Fibroblast of lung (primary cell): Measurements from ENCODE around the gene SIGLEC10. TPM values are rescaled to one million over a fixed set of nuclear protein-coding genes. Genes with fewer than 3 reads are reported as not detected.
"Not testable (repeated sequence)": the region's sequence is repeated elsewhere in the genome, so short reads cannot be mapped to it uniquely, and the experiment has no call there.

ENCODE experiments used
- DNase-seq, 2 donors: peaks; one replicate each; pipeline versions ENCODE4 v3.0.0 to v3.0.0-alpha.2; 2010; ENCODE audit warnings: low read depth in 2 of 2
- H2AFZ ChIP-seq: 2 replicates; pipeline ENCODE4 v1.5.1; 2012; ENCODE audit warnings: low read length, control low read depth, inconsistent platforms
- H3K27ac ChIP-seq: 2 replicates; pipeline ENCODE4 v1.5.1; 2011; ENCODE audit warnings: low read length, control low read depth; ENCODE audit not compliant: insufficient read depth
- H3K27me3 ChIP-seq: 2 replicates; pipeline ENCODE4 v1.5.1; 2011; ENCODE audit warnings: mild to moderate bottlenecking, low read length; ENCODE audit not compliant: control insufficient read depth, insufficient read depth
- H3K36me3 ChIP-seq: 2 replicates; pipeline ENCODE4 v1.5.1; 2011; ENCODE audit warnings: low read length; ENCODE audit not compliant: control insufficient read depth, insufficient read depth
- H3K4me1 ChIP-seq: 2 replicates; pipeline ENCODE4 v1.5.1; 2011; ENCODE audit warnings: low read length; ENCODE audit not compliant: control insufficient read depth, insufficient read depth; ENCODE audit errors: extremely low read depth
- H3K4me2 ChIP-seq: 2 replicates; pipeline ENCODE4 v1.5.1; 2011; ENCODE audit warnings: low read length, control low read depth; ENCODE audit not compliant: insufficient read depth; ENCODE audit errors: extremely low read depth
- H3K4me3 ChIP-seq, 4 experiments: fragments of 200-600 bp in 1 of 4; sonication (generic) in 1 of 4; replicated peaks in 1 of 4; 2 replicates each; pipeline ENCODE4 v1.5.1; 2011 to 2016; ENCODE audit warnings: low read length in 4 of 4, low read depth in 3 of 4, mild to moderate bottlenecking in 3 of 4, control low read depth in 2 of 4, inconsistent platforms in 1 of 4, mixed read lengths in 1 of 4; ENCODE audit not compliant: insufficient read depth in 1 of 4; ENCODE audit errors: control extremely low read depth in 1 of 4
- H3K79me2 ChIP-seq: 2 replicates; pipeline ENCODE4 v1.5.1; 2012; ENCODE audit warnings: mild to moderate bottlenecking, low read length, inconsistent platforms; ENCODE audit not compliant: control insufficient read depth, insufficient read depth
- H3K9ac ChIP-seq: 2 replicates; pipeline ENCODE4 v1.5.1; 2011; ENCODE audit warnings: mild to moderate bottlenecking, low read length, control low read depth; ENCODE audit not compliant: insufficient read depth
- H3K9me3 ChIP-seq: 2 replicates; pipeline ENCODE4 v1.5.1; 2012; ENCODE audit warnings: low read depth, low read length; ENCODE audit not compliant: control insufficient read depth, insufficient read depth
- H4K20me1 ChIP-seq: 2 replicates; pipeline ENCODE4 v1.5.1; 2011; ENCODE audit warnings: low read length; ENCODE audit not compliant: control insufficient read depth, insufficient read depth; ENCODE audit errors: extremely low read depth
- EZH2 ChIP-seq: IDR thresholded peaks from 2 replicates; pipeline ENCODE4 v1.5.1; 2012; ENCODE audit warnings: low read length, control low read depth, mild to moderate bottlenecking; ENCODE audit errors: missing control alignments
- polyA plus RNA-seq, 2 donors: library from polyadenylated mRNA; depleted of rRNA in 1 of 2; stranded (reverse) in 1 of 2; unstranded in 1 of 2; fragments of >200 nt; gene quantifications; 2 replicates each; pipeline ENCODE4 v1.2.1, GENCODE V29; 2011 to 2012; ENCODE audit warnings: missing spikeins in 1 of 2
- total RNA-seq: library from RNA; depleted of rRNA; stranded (reverse); fragments of >200 nt; gene quantifications from 2 replicates; pipeline ENCODE4 v1.2.1, GENCODE V29; 2014
- TF ChIP-seq, protein P1 (sequence below), 2 donors: IDR thresholded peaks in 1 of 2; conservative IDR thresholded peaks in 1 of 2; 1 replicate in 1 of 2; 2 replicates in 1 of 2; pipeline ENCODE4 v1.5.1; 2011 to 2012; ENCODE audit warnings: low read length in 2 of 2, control low read depth in 1 of 2, inconsistent platforms in 1 of 2, low read depth in 1 of 2, mild to moderate bottlenecking in 1 of 2

Gene SIGLEC10
- total and polyA plus RNA-seq, 2 donors (not counting 1 experiment from before 2014, with no cell fraction given) = not detected

DNA sequence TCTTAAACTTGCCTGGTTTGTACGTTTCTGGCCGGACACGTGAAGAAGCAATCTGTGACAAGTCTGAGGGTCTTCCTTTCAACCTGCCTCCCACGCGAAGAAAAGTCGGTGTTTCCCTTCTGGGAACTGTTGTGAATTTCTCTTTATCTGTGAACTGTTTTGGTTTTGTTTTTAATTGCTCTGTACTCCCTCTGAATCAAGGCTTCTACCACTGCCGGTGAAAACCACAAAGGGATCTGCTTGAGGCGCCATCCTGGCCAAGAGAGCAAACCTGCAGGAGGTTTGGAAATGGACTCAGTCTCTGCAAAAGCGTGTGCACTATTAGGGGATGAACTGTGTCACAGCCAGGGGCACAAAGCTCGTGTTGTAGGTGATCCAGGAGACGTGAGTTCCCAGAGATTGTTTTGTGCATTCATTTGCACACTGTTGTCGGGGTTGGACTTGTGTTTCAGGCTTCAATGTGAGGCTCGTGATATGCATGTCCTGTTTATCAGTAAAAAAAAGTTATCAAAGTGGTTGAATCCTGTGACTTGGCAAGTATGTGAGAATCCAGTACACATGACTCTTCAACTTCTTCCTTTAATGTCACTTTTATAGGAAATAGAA is 31.1 kb upstream of the SIGLEC10 start:
- H3K27me3 ChIP-seq = no peaks in the 10 kb centered on the region
- no peak for TF ChIP-seq EZH2
- TF ChIP-seq, protein P1, sequence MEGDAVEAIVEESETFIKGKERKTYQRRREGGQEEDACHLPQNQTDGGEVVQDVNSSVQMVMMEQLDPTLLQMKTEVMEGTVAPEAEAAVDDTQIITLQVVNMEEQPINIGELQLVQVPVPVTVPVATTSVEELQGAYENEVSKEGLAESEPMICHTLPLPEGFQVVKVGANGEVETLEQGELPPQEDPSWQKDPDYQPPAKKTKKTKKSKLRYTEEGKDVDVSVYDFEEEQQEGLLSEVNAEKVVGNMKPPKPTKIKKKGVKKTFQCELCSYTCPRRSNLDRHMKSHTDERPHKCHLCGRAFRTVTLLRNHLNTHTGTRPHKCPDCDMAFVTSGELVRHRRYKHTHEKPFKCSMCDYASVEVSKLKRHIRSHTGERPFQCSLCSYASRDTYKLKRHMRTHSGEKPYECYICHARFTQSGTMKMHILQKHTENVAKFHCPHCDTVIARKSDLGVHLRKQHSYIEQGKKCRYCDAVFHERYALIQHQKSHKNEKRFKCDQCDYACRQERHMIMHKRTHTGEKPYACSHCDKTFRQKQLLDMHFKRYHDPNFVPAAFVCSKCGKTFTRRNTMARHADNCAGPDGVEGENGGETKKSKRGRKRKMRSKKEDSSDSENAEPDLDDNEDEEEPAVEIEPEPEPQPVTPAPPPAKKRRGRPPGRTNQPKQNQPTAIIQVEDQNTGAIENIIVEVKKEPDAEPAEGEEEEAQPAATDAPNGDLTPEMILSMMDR (conservative IDR thresholded peaks at IDR 0.05 in 1 of 2, IDR thresholded peaks at IDR 0.05 in 1 of 2; ENCODE audit: low read depth in 1 of 2, low read length in 2 of 2) = no peak
- no peak for DNase-seq

DNA sequence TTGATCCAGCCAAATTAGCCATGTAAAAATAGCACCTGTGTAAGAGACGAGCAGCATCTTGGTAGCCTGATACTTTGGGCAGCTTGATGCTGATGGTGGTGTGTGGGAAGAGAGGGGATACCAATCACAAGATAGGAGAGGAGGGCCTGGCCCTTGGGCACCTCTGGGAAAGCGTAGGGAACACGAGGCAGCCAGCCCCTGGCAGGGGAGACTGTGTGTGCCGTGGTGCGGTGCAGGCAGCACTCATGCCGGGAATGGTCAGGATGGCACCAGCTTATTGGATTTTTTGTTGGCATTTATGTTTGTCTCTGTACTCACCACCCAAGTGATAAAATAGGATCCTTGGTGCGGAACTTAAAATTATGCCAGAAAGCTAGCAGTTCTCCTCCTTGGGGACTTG is 30.6 kb upstream of the SIGLEC10 start:
- Histone ChIP-seq H3K9me3 (no peaks in the 10 kb centered on the region), H3K4me1 (no peaks in the 10 kb centered on the region), H3K79me2 (no peaks in the 10 kb centered on the region), H3K27ac (no peak overlapping the region), H4K20me1 (no peaks in the 10 kb centered on the region), H3K9ac (no peak overlapping the region), H3K27me3 (no peaks in the 10 kb centered on the region), H3K4me2 (no peak overlapping the region), H2AFZ (no peak overlapping the region), H3K36me3 (no peaks in the 10 kb centered on the region), H3K4me3 (no peak overlapping the region)
- DNase-seq = no peak
- TF ChIP-seq, protein P1 (conservative IDR thresholded peaks at IDR 0.05 in 1 of 2, IDR thresholded peaks at IDR 0.05 in 1 of 2; ENCODE audit: low read depth in 1 of 2, low read length in 2 of 2) = no peak
- no peak for TF ChIP-seq EZH2

More for the DNA sequence above, 31.1 kb upstream of the SIGLEC10 start:
- Histone ChIP-seq H3K9ac (no peak overlapping the region), H3K36me3 (no peaks in the 10 kb centered on the region), H2AFZ (no peak overlapping the region), H3K79me2 (no peaks in the 10 kb centered on the region), H3K4me3 (no peak overlapping the region), H3K4me1 (no peaks in the 10 kb centered on the region), H3K4me2 (no peak overlapping the region), H3K27ac (no peak overlapping the region), H3K9me3 (no peaks in the 10 kb centered on the region), H4K20me1 (no peaks in the 10 kb centered on the region)

DNA sequence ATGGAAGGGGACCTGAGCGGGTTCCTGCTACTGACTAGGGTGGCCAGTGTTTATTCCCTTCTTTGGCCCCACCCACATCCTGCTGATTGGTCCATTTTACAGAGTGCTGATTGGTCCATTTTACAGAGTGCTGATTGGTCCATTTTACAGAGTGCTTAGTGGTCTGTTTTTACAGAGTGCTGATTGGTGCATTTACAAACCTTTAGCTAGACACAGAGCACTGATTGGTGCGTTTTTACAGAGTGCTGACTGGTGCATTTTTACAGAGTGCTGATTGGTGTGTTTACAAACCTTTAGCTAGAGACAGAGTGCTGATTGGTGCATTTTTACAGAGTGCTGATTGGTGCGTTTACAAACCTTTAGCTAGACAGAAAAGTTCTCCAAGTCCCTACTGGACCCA is 30.1 kb upstream of the SIGLEC10 start:
- not testable (repeated sequence) for H3K27me3 ChIP-seq, H3K27ac ChIP-seq, H3K4me3 ChIP-seq, H3K4me1 ChIP-seq, H2AFZ ChIP-seq, H4K20me1 ChIP-seq, H3K4me2 ChIP-seq, H3K36me3 ChIP-seq, DNase-seq, H3K9me3 ChIP-seq, H3K79me2 ChIP-seq, H3K9ac ChIP-seq
